ENCODE measurements around the gene GNAI2. TPM values are rescaled to one million over a fixed set of nuclear protein-coding genes. Genes with fewer than 3 reads are reported as not detected.
A peak's percentile ranks its signal among the peaks of the same experiment; 100 is the strongest.

Gene GNAI2
- total RNA-seq, 1 donor from 2014 or later, result 140 TPM

GRCh38 chr3:50245251-50245745, 9.3 kb downstream of the GNAI2 start:
- Mint-ChIP-seq H3K36me3 (peaks cover 3% of the 10 kb centered on the region), H3K27me3 (no peaks in the 10 kb centered on the region), H3K4me1 (ENCODE audit: unreplicated experiment) (peaks cover 24% of the 10 kb centered on the region)

GRCh38 chr3:50245831-50246516, 10.0 kb downstream of the GNAI2 start:
- Mint-ChIP-seq H3K4me1 (ENCODE audit: unreplicated experiment) (peaks cover 24% of the 10 kb centered on the region), H3K27me3 (no peaks in the 10 kb centered on the region), H3K4me3 (peak overlapping the region; percentile 79), H3K9me3 (no peaks in the 10 kb centered on the region), H3K27ac (peak overlapping the region; percentile 51), H3K36me3 (peaks cover 3% of the 10 kb centered on the region)
- peak; percentile 100 for TF ChIP-seq CTCF (conservative IDR thresholded peaks at IDR 0.05)
- peak; percentile 95 for DNase-seq (ENCODE audit: extremely low spot score, unreplicated experiment)

More at GRCh38 chr3:50245251-50245745, 9.3 kb downstream of the GNAI2 start:
- no peak for DNase-seq (ENCODE audit: extremely low spot score, unreplicated experiment)
- H3K27ac Mint-ChIP-seq, result peak overlapping the region; percentile 51
- TF ChIP-seq CTCF (conservative IDR thresholded peaks at IDR 0.05), result no peak
- no peaks in the 10 kb centered on the region for H3K9me3 Mint-ChIP-seq
- peak overlapping the region; percentile 79 for H3K4me3 Mint-ChIP-seq

GRCh38 chr3:50246517-50246954, 10.5 kb downstream of the GNAI2 start:
- Mint-ChIP-seq H3K4me3 (peak overlapping the region; percentile 79), H3K4me1 (ENCODE audit: unreplicated experiment) (peaks cover 20% of the 10 kb centered on the region), H3K36me3 (peaks cover 6% of the 10 kb centered on the region), H3K9me3 (no peaks in the 10 kb centered on the region), H3K27ac (peak overlapping the region; percentile 51), H3K27me3 (no peaks in the 10 kb centered on the region)
- TF ChIP-seq CTCF (conservative IDR thresholded peaks at IDR 0.05), result no peak
- DNase-seq (ENCODE audit: extremely low spot score, unreplicated experiment), result no peak

- no peak overlapping the region for H3K4me3 Mint-ChIP-seq
- no peak for DNase-seq (ENCODE audit: extremely low spot score, unreplicated experiment)
- H3K36me3 Mint-ChIP-seq, result peaks cover 6% of the 10 kb centered on the region
- peaks cover 19% of the 10 kb centered on the region for H3K4me1 Mint-ChIP-seq (ENCODE audit: unreplicated experiment)
- no peaks in the 10 kb centered on the region for H3K27me3 Mint-ChIP-seq
- peak overlapping the region; percentile 44 for H3K27ac Mint-ChIP-seq
- no peak for TF ChIP-seq CTCF (conservative IDR thresholded peaks at IDR 0.05)
- H3K9me3 Mint-ChIP-seq, result no peaks in the 10 kb centered on the region
Measured at GRCh38 chr3:50248387-50248786, 12.4 kb downstream of the GNAI2 start.

GRCh38 chr3:50249457-50249856, 13.5 kb downstream of the GNAI2 start:
- Mint-ChIP-seq H3K4me1 (ENCODE audit: unreplicated experiment) (peaks cover 19% of the 10 kb centered on the region), H3K4me3 (no peak overlapping the region)

More at GRCh38 chr3:50249457-50249856, 13.5 kb downstream of the GNAI2 start:
- H3K27ac Mint-ChIP-seq, result no peak overlapping the region
- H3K27me3 Mint-ChIP-seq, result no peaks in the 10 kb centered on the region
- no peaks in the 10 kb centered on the region for H3K9me3 Mint-ChIP-seq
- DNase-seq (ENCODE audit: extremely low spot score, unreplicated experiment), result no peak
- peaks cover 6% of the 10 kb centered on the region for H3K36me3 Mint-ChIP-seq
- TF ChIP-seq CTCF (conservative IDR thresholded peaks at IDR 0.05), result no peak
